Glutamatergic neuron (in vitro differentiated cells): ENCODE data around the gene JPH2. TPM values are rescaled to one million over a fixed set of nuclear protein-coding genes. Genes with fewer than 3 reads are reported as not detected.

Experiments used
- DNase-seq: peaks from one replicate; pipeline ENCODE4 v3.0.0; 2022
- H3K27ac Mint-ChIP-seq: one replicate; pipeline ENCODE4 v1.8.0; 2020; ENCODE audit warnings: mild to moderate bottlenecking, mixed read lengths, inconsistent platforms; ENCODE audit not compliant: unreplicated experiment
- H3K27me3 Mint-ChIP-seq: one replicate; pipeline ENCODE4 v1.8.0; 2020; ENCODE audit warnings: mild to moderate bottlenecking, moderate library complexity, mixed read lengths, inconsistent platforms; ENCODE audit not compliant: unreplicated experiment
- H3K36me3 Mint-ChIP-seq: one replicate; pipeline ENCODE4 v1.8.0; 2020; ENCODE audit warnings: mild to moderate bottlenecking, mixed read lengths, inconsistent platforms; ENCODE audit not compliant: unreplicated experiment
- H3K4me1 Mint-ChIP-seq: one replicate; pipeline ENCODE4 v1.8.0; 2020; ENCODE audit warnings: mild to moderate bottlenecking, low read depth, mixed read lengths, inconsistent platforms; ENCODE audit not compliant: unreplicated experiment
- H3K4me3 Mint-ChIP-seq: one replicate; pipeline ENCODE4 v1.8.0; 2020; ENCODE audit warnings: mild to moderate bottlenecking, mixed read lengths, inconsistent platforms; ENCODE audit not compliant: unreplicated experiment
- H3K9me3 Mint-ChIP-seq: one replicate; pipeline ENCODE4 v1.8.0; 2020; ENCODE audit warnings: mild to moderate bottlenecking, moderate library complexity, mixed read lengths, inconsistent platforms; ENCODE audit not compliant: unreplicated experiment
- CTCF ChIP-seq: fragments of 200-600 bp; sonication (generic); IDR thresholded peaks from one replicate; pipeline ENCODE4 v1.5.0; 2021; ENCODE audit not compliant: partially characterized antibody, unreplicated experiment
- total RNA-seq: library from RNA; stranded (reverse); fragmentation: NEBNext Ultra II Directional; extraction: Animal tissue kit (Norgen Biotek cat#: 25700); gene quantifications from one replicate; pipeline ENCODE4 v1.2.1, GENCODE V29; 2021; ENCODE audit not compliant: unreplicated experiment

JPH2 gene
- total RNA-seq, 1 donor from 2014 or later, result 0.07 TPM

- no peaks in the 10 kb centered on the region for H3K36me3 Mint-ChIP-seq
- no peak overlapping the region for H3K27ac Mint-ChIP-seq
- peaks cover 1% of the 10 kb centered on the region for H3K9me3 Mint-ChIP-seq
- peaks cover 1% of the 10 kb centered on the region for H3K27me3 Mint-ChIP-seq
- no peaks in the 10 kb centered on the region for H3K4me1 Mint-ChIP-seq
- no peak for DNase-seq
- TF ChIP-seq CTCF, result no peak
- no peak overlapping the region for H3K4me3 Mint-ChIP-seq
Observed at GRCh38 chr20:44115762-44116644, 71.0 kb downstream of the JPH2 start.

- Mint-ChIP-seq H3K9me3 (no peaks in the 10 kb centered on the region), H3K4me1 (no peaks in the 10 kb centered on the region), H3K36me3 (no peaks in the 10 kb centered on the region), H3K4me3 (no peak overlapping the region), H3K27me3 (peaks cover 1% of the 10 kb centered on the region), H3K27ac (no peak overlapping the region)
- no peak for DNase-seq
- no peak for TF ChIP-seq CTCF
Observed at GRCh38 chr20:44115181-44115580, 71.8 kb downstream of the JPH2 start.

- TF ChIP-seq CTCF, result no peak
- Mint-ChIP-seq H3K4me3 (no peak overlapping the region), H3K4me1 (no peaks in the 10 kb centered on the region)
Observed at GRCh38 chr20:44113618-44114376, 73.2 kb downstream of the JPH2 start.

GRCh38 chr20:44112889-44113617 is 73.9 kb downstream of the JPH2 start:
- no peak for TF ChIP-seq CTCF
- H3K9me3 Mint-ChIP-seq, result no peaks in the 10 kb centered on the region
- H3K36me3 Mint-ChIP-seq, result peaks cover under 1% of the 10 kb centered on the region
- no peak overlapping the region for H3K4me3 Mint-ChIP-seq
- peaks cover 1% of the 10 kb centered on the region for H3K27me3 Mint-ChIP-seq
- no peak overlapping the region for H3K27ac Mint-ChIP-seq
- no peak for DNase-seq
- no peaks in the 10 kb centered on the region for H3K4me1 Mint-ChIP-seq

More at GRCh38 chr20:44113618-44114376, 73.2 kb downstream of the JPH2 start:
- Mint-ChIP-seq H3K27me3 (peaks cover 1% of the 10 kb centered on the region), H3K36me3 (no peaks in the 10 kb centered on the region), H3K9me3 (no peaks in the 10 kb centered on the region), H3K27ac (no peak overlapping the region)
- DNase-seq, result no peak
